Retinal pigment epithelial cell (primary cell): Measurements from ENCODE around the gene MGAT5.

Experiments
- DNase-seq: peaks from one replicate; pipeline ENCODE4 v3.0.0-alpha.2; 2010; ENCODE audit warnings: low read depth
- H3K4me3 ChIP-seq: 2 replicates; pipeline ENCODE4 v1.5.1; 2011; ENCODE audit warnings: mild to moderate bottlenecking, low read length, control low read depth, moderate library complexity
- TF ChIP-seq, protein P1 (sequence below): conservative IDR thresholded peaks from 2 replicates; pipeline ENCODE4 v1.5.1; 2011; ENCODE audit warnings: low read depth, low read length, control low read depth, inconsistent platforms

Gene MGAT5

DNA sequence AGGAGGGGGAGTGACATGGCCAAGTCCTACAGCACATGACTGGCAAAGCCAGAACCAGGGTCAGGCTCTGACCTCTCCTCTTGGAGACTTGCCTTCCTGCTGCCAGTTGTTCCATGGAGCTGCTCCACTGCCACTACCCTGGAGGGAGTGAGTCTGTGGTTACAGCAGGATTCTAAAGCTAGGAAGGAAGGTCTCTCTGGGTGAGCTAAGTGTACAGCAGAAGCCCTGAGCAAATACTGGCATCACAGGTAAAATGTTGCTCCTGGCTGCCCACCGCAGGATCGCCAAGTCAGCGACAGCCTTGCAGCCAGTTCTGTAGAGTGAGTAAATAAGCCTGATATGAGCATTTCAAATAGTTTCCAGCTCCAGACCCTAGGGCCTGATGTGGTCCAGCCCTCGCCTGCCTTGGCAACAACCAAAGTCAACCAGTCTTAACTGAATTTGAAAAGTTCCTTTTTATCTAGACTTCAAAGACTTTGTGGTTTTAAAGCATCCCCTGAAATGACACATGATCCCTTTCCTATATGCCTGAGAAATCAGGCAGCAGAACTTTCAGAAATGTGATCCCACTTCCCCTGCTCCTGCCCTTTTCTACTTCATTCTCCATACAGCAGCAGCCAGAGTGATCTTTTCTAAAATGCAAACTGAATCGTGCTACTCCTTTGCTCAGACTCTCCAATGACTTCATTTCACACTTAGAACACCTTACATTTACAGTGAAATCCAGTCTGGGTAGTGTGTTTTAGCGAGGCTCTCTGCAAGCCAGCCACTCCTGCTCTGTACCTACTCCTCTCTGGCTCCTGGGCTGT, 114.3 kb downstream of the MGAT5 start:
- no peak for DNase-seq
- TF ChIP-seq, protein P1, sequence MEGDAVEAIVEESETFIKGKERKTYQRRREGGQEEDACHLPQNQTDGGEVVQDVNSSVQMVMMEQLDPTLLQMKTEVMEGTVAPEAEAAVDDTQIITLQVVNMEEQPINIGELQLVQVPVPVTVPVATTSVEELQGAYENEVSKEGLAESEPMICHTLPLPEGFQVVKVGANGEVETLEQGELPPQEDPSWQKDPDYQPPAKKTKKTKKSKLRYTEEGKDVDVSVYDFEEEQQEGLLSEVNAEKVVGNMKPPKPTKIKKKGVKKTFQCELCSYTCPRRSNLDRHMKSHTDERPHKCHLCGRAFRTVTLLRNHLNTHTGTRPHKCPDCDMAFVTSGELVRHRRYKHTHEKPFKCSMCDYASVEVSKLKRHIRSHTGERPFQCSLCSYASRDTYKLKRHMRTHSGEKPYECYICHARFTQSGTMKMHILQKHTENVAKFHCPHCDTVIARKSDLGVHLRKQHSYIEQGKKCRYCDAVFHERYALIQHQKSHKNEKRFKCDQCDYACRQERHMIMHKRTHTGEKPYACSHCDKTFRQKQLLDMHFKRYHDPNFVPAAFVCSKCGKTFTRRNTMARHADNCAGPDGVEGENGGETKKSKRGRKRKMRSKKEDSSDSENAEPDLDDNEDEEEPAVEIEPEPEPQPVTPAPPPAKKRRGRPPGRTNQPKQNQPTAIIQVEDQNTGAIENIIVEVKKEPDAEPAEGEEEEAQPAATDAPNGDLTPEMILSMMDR, result no peak
- no peak overlapping the region for H3K4me3 ChIP-seq

DNA sequence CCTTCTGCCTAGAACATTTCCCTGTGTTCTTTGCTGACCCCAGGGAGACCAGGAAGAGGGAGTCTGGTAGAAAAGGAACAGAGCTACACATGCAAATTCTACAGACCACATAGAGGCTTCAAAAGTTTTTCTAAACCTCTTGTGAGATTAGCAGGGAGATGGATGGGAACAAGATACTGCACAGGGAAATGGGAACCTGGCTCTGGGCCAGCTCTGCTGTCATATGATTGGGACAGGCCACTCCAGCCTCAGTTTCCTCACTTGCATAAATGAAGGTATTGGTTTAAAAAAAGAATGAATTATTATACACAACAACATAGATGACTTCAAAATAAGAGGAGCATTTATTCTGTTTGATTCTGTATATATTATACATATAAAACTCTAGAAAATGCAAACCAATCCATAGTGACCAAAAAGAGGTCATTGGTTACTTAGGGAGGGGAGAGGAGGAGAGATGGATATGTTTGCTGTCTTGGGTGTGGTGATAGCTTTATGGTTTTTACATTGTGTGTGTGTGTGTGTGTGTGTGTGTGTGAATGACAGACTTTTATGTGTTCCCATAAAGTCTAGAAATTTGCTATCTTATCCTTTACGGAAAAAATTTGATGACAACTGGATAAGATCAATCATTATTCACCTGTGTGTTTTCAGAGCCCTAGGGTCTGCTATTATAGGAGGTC, 115.5 kb downstream of the MGAT5 start:
- TF ChIP-seq, protein P1, result no peak
- DNase-seq, result no peak
- no peak overlapping the region for H3K4me3 ChIP-seq

DNA sequence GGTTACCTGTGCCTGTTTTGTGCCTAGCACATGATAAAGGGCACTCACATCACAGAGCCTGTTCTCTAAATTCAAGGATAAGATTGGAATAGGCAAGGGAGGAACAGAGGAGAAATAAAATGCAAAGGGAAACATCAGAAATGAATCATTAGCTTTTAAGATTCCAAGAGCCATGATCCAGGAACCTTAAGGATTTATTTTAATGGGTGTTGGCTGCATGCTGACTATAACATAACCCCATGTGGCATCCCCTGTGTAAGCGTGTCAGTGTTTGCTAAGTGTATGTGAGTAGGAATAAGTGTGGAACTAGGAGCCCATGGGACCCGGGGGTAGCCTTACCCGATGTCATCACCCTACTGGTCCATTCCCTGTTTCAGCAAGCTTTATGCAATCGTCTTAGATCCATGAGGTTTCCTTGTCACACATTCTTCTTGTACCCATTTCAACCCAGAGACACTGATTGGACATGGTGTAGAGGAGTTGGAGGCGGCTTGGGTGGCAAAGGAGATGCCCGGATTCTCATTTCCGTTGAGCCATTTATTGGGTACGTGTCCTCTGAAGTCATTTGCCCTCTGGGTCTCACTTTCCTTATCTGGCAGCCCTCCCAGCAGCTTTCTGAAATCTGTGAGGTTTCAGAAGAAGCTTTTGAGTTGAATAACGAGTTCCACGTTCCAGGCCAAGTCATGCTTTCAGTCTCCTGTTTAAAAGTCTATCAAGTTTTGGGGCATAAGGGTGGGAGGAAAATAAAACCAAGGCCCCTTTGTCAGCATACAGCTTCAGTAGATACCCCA, 117.0 kb downstream of the MGAT5 start:
- H3K4me3 ChIP-seq, result no peak overlapping the region
- TF ChIP-seq, protein P1, result no peak
- DNase-seq, result no peak

GRCh38 chr2:134372141-134372540, 118.3 kb downstream of the MGAT5 start:
- no peak overlapping the region for H3K4me3 ChIP-seq
- DNase-seq, result no peak
- TF ChIP-seq, protein P1, result no peak

DNA sequence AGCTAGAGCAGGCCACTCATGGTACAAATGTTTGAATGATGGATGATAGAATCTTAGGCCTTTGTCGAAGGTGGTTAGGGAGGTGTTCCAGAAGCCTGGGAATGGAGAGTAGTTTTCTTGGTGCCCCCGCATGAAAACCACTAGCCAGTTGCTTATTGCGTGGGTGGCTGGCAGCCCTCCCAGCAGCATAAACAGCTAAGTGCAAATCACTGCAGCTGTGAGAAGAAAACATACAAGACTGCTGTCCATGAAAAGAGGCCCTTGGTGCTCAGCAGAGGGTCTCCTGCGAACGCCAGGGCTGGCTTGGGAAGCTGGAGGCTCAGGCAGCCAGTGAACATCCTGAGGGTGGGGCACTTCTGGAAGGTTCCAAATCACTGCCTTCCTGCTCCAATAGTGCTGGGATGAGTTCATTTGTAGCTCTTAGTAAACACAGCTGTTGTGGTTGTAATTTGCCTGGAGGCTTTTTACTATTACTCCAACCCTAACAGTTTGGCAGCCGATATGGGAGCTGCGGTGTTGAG, 118.8 kb downstream of the MGAT5 start:
- no peak overlapping the region for H3K4me3 ChIP-seq
- TF ChIP-seq, protein P1, result no peak
- no peak for DNase-seq

DNA sequence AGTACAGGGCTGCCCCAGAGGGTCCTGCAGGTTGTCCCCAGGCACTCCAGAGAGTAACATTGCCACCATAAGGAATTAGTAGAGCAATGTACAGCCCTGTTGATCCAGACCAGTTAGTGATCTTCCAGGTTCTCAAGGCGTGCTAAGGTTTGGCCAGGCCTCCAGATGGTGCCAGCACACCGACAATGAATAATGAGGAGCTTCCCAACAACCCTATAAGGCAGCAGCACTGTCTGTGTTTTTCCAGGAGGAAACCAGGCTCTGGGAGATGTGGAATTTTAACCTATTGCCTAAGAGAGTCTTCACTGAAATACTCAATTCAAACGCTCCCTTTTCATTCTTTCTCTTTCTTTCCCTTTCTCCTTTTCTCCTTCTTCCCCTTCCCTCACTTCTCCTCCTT, 122.1 kb downstream of the MGAT5 start:
- no peak for DNase-seq
- TF ChIP-seq, protein P1, result peak; percentile 16

More for the DNA sequence above, 122.1 kb downstream of the MGAT5 start:
- no peak overlapping the region for H3K4me3 ChIP-seq
